Measurements from ENCODE around the gene MPV17. TPM values are rescaled to one million over a fixed set of nuclear protein-coding genes. Genes with fewer than 3 reads are reported as not detected.

MPV17 gene
- polyA plus RNA-seq, 1 donor (not counting 4 experiments of a cell fraction or from before 2014, with no cell fraction given): 125 TPM

DNA sequence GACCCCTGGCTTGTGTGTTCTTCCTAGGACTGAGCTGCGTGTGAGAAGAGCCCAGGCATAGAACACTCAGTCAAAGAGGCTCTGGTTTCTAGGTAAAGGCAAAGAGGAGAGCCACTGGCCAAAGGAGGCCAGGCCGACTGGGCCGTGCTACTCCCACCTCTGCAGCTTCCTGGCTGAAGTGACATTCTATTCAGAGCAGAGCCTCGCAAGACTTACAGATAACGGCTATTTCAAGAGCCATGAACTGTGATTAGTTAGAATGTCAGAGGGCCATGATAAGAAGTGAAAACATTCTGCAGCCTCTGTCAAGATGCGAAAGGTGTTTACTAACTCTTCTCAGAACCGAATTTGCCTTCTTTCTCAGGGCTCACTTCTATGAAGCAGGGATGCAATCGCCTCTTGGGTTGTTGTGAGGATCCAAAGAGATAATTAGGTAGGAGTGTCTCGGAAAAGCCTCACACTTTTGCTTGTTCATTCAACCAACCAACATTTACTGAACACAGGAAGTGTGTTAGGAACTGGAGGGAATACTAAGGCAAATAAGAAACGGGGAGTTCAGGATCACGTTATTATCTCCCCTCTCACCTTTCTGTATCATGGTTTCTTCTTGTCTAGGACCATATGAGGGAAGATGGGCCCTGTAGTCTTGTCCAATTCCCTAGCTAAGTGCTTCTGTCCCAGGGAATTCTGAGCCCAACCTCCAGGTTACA, 51.1 kb downstream of the MPV17 start:
- H2AFZ ChIP-seq (ENCODE audit: control insufficient read depth, low read length): no peak overlapping the region
- no peaks in the 10 kb centered on the region for H3K9me1 ChIP-seq (ENCODE audit: control insufficient read depth, extremely low read depth, insufficient read depth, low read length)
- no peaks in the 10 kb centered on the region for H3K4me1 ChIP-seq (ENCODE audit: control insufficient read depth, extremely low read depth, insufficient read depth, low read length)
- H3K9ac ChIP-seq (ENCODE audit: control insufficient read depth, extremely low read depth, insufficient read depth, low read length): no peak overlapping the region
- H4K20me1 ChIP-seq (ENCODE audit: control insufficient read depth, extremely low read depth, insufficient read depth, low read length): no peaks in the 10 kb centered on the region
- no peaks in the 10 kb centered on the region for H3K36me3 ChIP-seq (ENCODE audit: control insufficient read depth in 2 of 2, extremely low read depth in 1 of 2, insufficient read depth in 2 of 2, low read length in 2 of 2)
- H3K27me3 ChIP-seq (ENCODE audit: control insufficient read depth, extremely low read depth, insufficient read depth, low read length): peaks cover 6% of the 10 kb centered on the region
- no peaks in the 10 kb centered on the region for H3K79me2 ChIP-seq (ENCODE audit: control insufficient read depth, insufficient read depth, low read length)
- dilution Hi-C loops (cut with MboI; ENCODE audit: extremely low pct_ligation_motif_present, low sequenced_read_pairs): no loop called here
- no peak overlapping the region for H3K4me3 ChIP-seq (ENCODE audit: control insufficient read depth in 2 of 3, extremely low read depth in 1 of 3, insufficient read depth in 2 of 3, low read depth in 1 of 3, low read length in 3 of 3)
- H3K27ac ChIP-seq (ENCODE audit: control insufficient read depth, insufficient read depth, low read length): no peak overlapping the region
- no peak overlapping the region for H3K4me2 ChIP-seq (ENCODE audit: control insufficient read depth, extremely low read depth, insufficient read depth, low read depth, low read length)
- FAIRE-seq (no peak), DNase-seq (ENCODE audit: low read depth, low spot score) (no peak)
- no peaks in the 10 kb centered on the region for H3K9me3 ChIP-seq (ENCODE audit: control insufficient read depth, low read depth, low read length)
- TF ChIP-seq, protein P1, sequence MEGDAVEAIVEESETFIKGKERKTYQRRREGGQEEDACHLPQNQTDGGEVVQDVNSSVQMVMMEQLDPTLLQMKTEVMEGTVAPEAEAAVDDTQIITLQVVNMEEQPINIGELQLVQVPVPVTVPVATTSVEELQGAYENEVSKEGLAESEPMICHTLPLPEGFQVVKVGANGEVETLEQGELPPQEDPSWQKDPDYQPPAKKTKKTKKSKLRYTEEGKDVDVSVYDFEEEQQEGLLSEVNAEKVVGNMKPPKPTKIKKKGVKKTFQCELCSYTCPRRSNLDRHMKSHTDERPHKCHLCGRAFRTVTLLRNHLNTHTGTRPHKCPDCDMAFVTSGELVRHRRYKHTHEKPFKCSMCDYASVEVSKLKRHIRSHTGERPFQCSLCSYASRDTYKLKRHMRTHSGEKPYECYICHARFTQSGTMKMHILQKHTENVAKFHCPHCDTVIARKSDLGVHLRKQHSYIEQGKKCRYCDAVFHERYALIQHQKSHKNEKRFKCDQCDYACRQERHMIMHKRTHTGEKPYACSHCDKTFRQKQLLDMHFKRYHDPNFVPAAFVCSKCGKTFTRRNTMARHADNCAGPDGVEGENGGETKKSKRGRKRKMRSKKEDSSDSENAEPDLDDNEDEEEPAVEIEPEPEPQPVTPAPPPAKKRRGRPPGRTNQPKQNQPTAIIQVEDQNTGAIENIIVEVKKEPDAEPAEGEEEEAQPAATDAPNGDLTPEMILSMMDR (optimal IDR thresholded peaks at IDR 0.05 in 1 of 3, IDR thresholded peaks at IDR 0.05 in 1 of 3, conservative IDR thresholded peaks at IDR 0.05 in 1 of 3; ENCODE audit: extremely low read depth in 1 of 3, insufficient read depth in 2 of 3, low read length in 3 of 3): no peak
- TF ChIP-seq EZH2 (IDR thresholded peaks at IDR 0.05; ENCODE audit: low read length): no peak

DNA sequence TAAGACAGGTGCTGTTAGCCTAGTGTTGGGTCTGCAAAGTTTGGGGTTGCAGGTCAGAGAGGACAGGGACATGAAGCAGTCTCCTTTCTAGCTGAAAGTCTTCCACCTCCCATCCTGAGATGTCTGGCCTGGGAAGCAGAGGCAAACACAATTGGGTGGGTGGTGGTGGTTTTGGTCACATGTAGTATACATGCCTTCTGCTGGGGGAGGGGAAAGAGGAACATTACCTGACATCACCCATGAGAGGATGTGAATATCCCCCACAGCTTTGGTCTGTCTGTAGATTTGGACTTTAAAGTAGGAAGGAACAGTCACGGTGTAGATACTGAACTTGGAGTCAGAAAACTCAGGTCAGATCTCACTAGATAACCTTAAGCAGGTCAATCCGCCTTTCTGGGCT, 52.2 kb downstream of the MPV17 start:
- Histone ChIP-seq H3K4me2 (ENCODE audit: control insufficient read depth, extremely low read depth, insufficient read depth, low read depth, low read length) (no peak overlapping the region), H4K20me1 (ENCODE audit: control insufficient read depth, extremely low read depth, insufficient read depth, low read length) (no peaks in the 10 kb centered on the region), H3K79me2 (ENCODE audit: control insufficient read depth, insufficient read depth, low read length) (no peaks in the 10 kb centered on the region), H3K36me3 (ENCODE audit: control insufficient read depth in 2 of 2, extremely low read depth in 1 of 2, insufficient read depth in 2 of 2, low read length in 2 of 2) (no peaks in the 10 kb centered on the region), H3K9me3 (ENCODE audit: control insufficient read depth, low read depth, low read length) (no peaks in the 10 kb centered on the region), H3K9me1 (ENCODE audit: control insufficient read depth, extremely low read depth, insufficient read depth, low read length) (no peaks in the 10 kb centered on the region), H3K4me1 (ENCODE audit: control insufficient read depth, extremely low read depth, insufficient read depth, low read length) (no peaks in the 10 kb centered on the region), H2AFZ (ENCODE audit: control insufficient read depth, low read length) (no peak overlapping the region), H3K9ac (ENCODE audit: control insufficient read depth, extremely low read depth, insufficient read depth, low read length) (no peak overlapping the region), H3K4me3 (ENCODE audit: control insufficient read depth in 2 of 3, extremely low read depth in 1 of 3, insufficient read depth in 2 of 3, low read depth in 1 of 3, low read length in 3 of 3) (no peak overlapping the region), H3K27me3 (ENCODE audit: control insufficient read depth, extremely low read depth, insufficient read depth, low read length) (peaks cover 13% of the 10 kb centered on the region), H3K27ac (ENCODE audit: control insufficient read depth, insufficient read depth, low read length) (no peak overlapping the region)
- DNase-seq (ENCODE audit: low read depth, low spot score): no peak
- dilution Hi-C loops (cut with MboI; ENCODE audit: extremely low pct_ligation_motif_present, low sequenced_read_pairs): no loop called here
- FAIRE-seq: no peak
- TF ChIP-seq EZH2 (IDR thresholded peaks at IDR 0.05; ENCODE audit: low read length): no peak
- TF ChIP-seq, protein P1 (optimal IDR thresholded peaks at IDR 0.05 in 1 of 3, IDR thresholded peaks at IDR 0.05 in 1 of 3, conservative IDR thresholded peaks at IDR 0.05 in 1 of 3; ENCODE audit: extremely low read depth in 1 of 3, insufficient read depth in 2 of 3, low read length in 3 of 3): no peak
